ENCODE results near the gene ZBTB6.
A peak's percentile ranks its signal among the peaks of the same experiment; 100 is the strongest.

ZBTB6 gene

GRCh38 chr9:122946461-122947005 lies 33.4 kb upstream of the ZBTB6 start:
- Histone ChIP-seq H3K27ac (no peak overlapping the region), H3K4me1 (peaks cover 9 to 70% (median 17%) of the 10 kb centered on the region in 10 experiments; a peak in 19 of 20 replicates), H4K20me1 (peaks cover 11 to 100% (median 83%) of the 10 kb centered on the region in 11 experiments; a peak in 18 of 22 replicates)

GRCh38 chr9:122944960-122945888 lies 32.1 kb upstream of the ZBTB6 start:
- no peak for TF ChIP-seq Cebpa-rat (IDR thresholded peaks at IDR 0.05)
- H3K4me1 ChIP-seq = peaks cover 13 to 65% (median 21%) of the 10 kb centered on the region in 10 experiments
- no peak overlapping the region for H3K9ac ChIP-seq
- H3K9me3 ChIP-seq (replicated peaks in 1 of 11) = no peaks in the 10 kb centered on the region
- peaks cover 11 to 33% (median 17%) of the 10 kb centered on the region in 11 experiments; a peak in 20 of 22 replicates for H3K36me3 ChIP-seq
- peaks cover 11 to 92% (median 79%) of the 10 kb centered on the region in 11 experiments; a peak in 17 of 22 replicates for H4K20me1 ChIP-seq
- H3K27ac ChIP-seq = no peak overlapping the region
- H3K4me3 ChIP-seq = no peak overlapping the region
- no peaks in the 10 kb centered on the region for H3K27me3 ChIP-seq
- peak overlapping the region in 2 of 11 experiments; percentile 9 to 26; a peak in 2 of 22 replicates for H3K4me2 ChIP-seq

More at GRCh38 chr9:122946461-122947005, 33.4 kb upstream of the ZBTB6 start:
- Histone ChIP-seq H3K36me3 (peaks cover 11 to 33% (median 17%) of the 10 kb centered on the region in 11 experiments; a peak in 20 of 22 replicates), H3K4me2 (no peak overlapping the region), H3K9ac (no peak overlapping the region), H3K9me3 (replicated peaks in 1 of 11) (0 out of 22 replicates have a peak, but pooled peaks cover 0 to 1% (median 0%) of the 10 kb centered on the region in 11 experiments), H3K27me3 (no peaks in the 10 kb centered on the region), H3K4me3 (no peak overlapping the region)
- TF ChIP-seq Cebpa-rat (IDR thresholded peaks at IDR 0.05) = no peak

GRCh38 chr9:122941582-122942234 lies 28.6 kb upstream of the ZBTB6 start:
- Histone ChIP-seq H3K27me3 (no peaks in the 10 kb centered on the region), H4K20me1 (peaks cover 11 to 56% (median 49%) of the 10 kb centered on the region in 11 experiments; a peak in 17 of 22 replicates), H3K4me2 (peak overlapping the region; percentile 78 to 94 (median 89)), H3K4me1 (peaks cover 24 to 68% (median 28%) of the 10 kb centered on the region in 10 experiments), H3K9me3 (replicated peaks in 1 of 11) (no peaks in the 10 kb centered on the region), H3K27ac (peak overlapping the region; percentile 82 to 95 (median 92)), H3K4me3 (peak overlapping the region; percentile 71 to 90 (median 82)), H3K36me3 (peaks cover 21 to 44% (median 30%) of the 10 kb centered on the region in 11 experiments), H3K9ac (peak overlapping the region; percentile 88 to 99 (median 93))
- no peak for TF ChIP-seq Cebpa-rat (IDR thresholded peaks at IDR 0.05)

- Histone ChIP-seq H4K20me1 (peaks cover 11 to 49% (median 42%) of the 10 kb centered on the region in 11 experiments; a peak in 17 of 22 replicates), H3K4me3 (peak within 1 kb of the TSS; percentile 71 to 90 (median 82)), H3K9me3 (replicated peaks in 1 of 11) (no peaks in the 10 kb centered on the region), H3K27ac (peak within 1 kb of the TSS; percentile 82 to 95 (median 92)), H3K27me3 (no peaks in the 10 kb centered on the region), H3K4me2 (peak within 1 kb of the TSS; percentile 82 to 94 (median 89)), H3K9ac (peak within 1 kb of the TSS; percentile 88 to 99 (median 93)), H3K4me1 (peaks cover 24 to 63% (median 28%) of the 10 kb centered on the region in 10 experiments), H3K36me3 (peaks cover 28 to 49% (median 37%) of the 10 kb centered on the region in 11 experiments)
- TF ChIP-seq Cebpa-rat (IDR thresholded peaks at IDR 0.05) = no peak
Measured at GRCh38 chr9:122940749-122941581, 27.8 kb upstream of the ZBTB6 start, which contains the start of gene RABGAP1. Gene RABGAP1 (plus strand): TSS chr9:122941020. CDS start chr9:122957060, 16,040 bp downstream.

DNA sequence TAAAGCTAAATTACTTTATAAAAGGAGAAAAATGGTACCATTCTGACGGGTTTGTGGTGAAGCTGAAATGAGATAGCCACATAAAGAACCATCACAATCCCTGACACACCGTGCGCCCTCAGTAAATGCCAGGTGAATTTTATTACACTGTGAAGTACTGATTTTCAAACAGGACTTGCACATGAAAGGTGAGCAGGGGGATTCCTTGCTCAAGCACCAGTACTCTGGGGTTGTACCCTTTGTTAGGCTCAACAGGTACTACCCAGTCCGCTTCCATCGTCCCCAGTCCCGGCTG lies 27.3 kb upstream of the ZBTB6 start:
- H3K27ac ChIP-seq = peak overlapping the region in 10 of 11 experiments; percentile 3 to 63 (median 36); a peak in 15 of 22 replicates
- no peaks in the 10 kb centered on the region for H3K27me3 ChIP-seq
- H3K9me3 ChIP-seq (replicated peaks in 1 of 11) = no peaks in the 10 kb centered on the region
- H4K20me1 ChIP-seq = peaks cover 11 to 43% (median 39%) of the 10 kb centered on the region in 11 experiments; a peak in 17 of 22 replicates
- peaks cover 31 to 54% (median 39%) of the 10 kb centered on the region in 11 experiments for H3K36me3 ChIP-seq
- TF ChIP-seq Cebpa-rat (IDR thresholded peaks at IDR 0.05) = no peak
- peak overlapping the region; percentile 62 to 90 (median 76) for H3K4me2 ChIP-seq
- peak overlapping the region; percentile 22 to 67 (median 45); a peak in 16 of 22 replicates for H3K9ac ChIP-seq
- peak overlapping the region; percentile 27 to 75 (median 46); a peak in 15 of 20 replicates for H3K4me3 ChIP-seq
- H3K4me1 ChIP-seq = peaks cover 24 to 57% (median 28%) of the 10 kb centered on the region in 10 experiments

- Histone ChIP-seq H3K4me2 (peak overlapping the region in 10 of 11 experiments; percentile 37 to 88 (median 74); a peak in 17 of 22 replicates), H3K9ac (peak overlapping the region in 4 of 11 experiments; percentile 36 to 67 (median 55); a peak in 4 of 22 replicates), H3K36me3 (peaks cover 30 to 54% (median 38%) of the 10 kb centered on the region in 11 experiments), H3K27ac (peak overlapping the region in 4 of 11 experiments; percentile 30 to 60 (median 43); a peak in 5 of 22 replicates), H3K4me1 (peaks cover 24 to 50% (median 28%) of the 10 kb centered on the region in 10 experiments), H3K27me3 (no peaks in the 10 kb centered on the region), H4K20me1 (peaks cover 11 to 35% (median 31%) of the 10 kb centered on the region in 11 experiments; a peak in 16 of 22 replicates), H3K4me3 (no peak overlapping the region), H3K9me3 (replicated peaks in 1 of 11) (no peaks in the 10 kb centered on the region)
- no peak for TF ChIP-seq Cebpa-rat (IDR thresholded peaks at IDR 0.05)
Measured at GRCh38 chr9:122939601-122940000, 26.5 kb upstream of the ZBTB6 start.

- Histone ChIP-seq H3K36me3 (peaks cover 22 to 49% (median 32%) of the 10 kb centered on the region in 11 experiments), H3K9me3 (replicated peaks in 1 of 11) (no peaks in the 10 kb centered on the region), H3K27me3 (no peaks in the 10 kb centered on the region), H3K4me2 (no peak overlapping the region), H4K20me1 (peaks cover 0 to 12% (median 5%) of the 10 kb centered on the region in 11 experiments; a peak in 11 of 22 replicates), H3K4me1 (peaks cover 27 to 41% (median 32%) of the 10 kb centered on the region in 10 experiments), H3K27ac (no peak overlapping the region), H3K4me3 (no peak overlapping the region), H3K9ac (no peak overlapping the region)
- no peak for TF ChIP-seq Cebpa-rat (IDR thresholded peaks at IDR 0.05)
Measured at GRCh38 chr9:122936883-122937282, 23.8 kb upstream of the ZBTB6 start.
